SIG-M5 (cell line): ENCODE data around the gene HOPX.
"Not testable (repeated sequence)": the region's sequence is repeated elsewhere in the genome, so short reads cannot be mapped to it uniquely, and the experiment has no call there.

Experiments
- DNase-seq: peaks from one replicate; lab custom pipeline; 2025; lab: John Stamatoyannopoulos, UW

The HOPX gene

GRCh38 chr4:56654238-56654632, 26.9 kb downstream of the HOPX start:
- DNase-seq = no peak

- DNase-seq = no peak
Measured at GRCh38 chr4:56653461-56654237, 27.4 kb downstream of the HOPX start.

GRCh38 chr4:56652196-56652595, 28.9 kb downstream of the HOPX start:
- DNase-seq = no peak

- no peak for DNase-seq
Measured at GRCh38 chr4:56651056-56651350, 30.1 kb downstream of the HOPX start.

- DNase-seq = no peak
Measured at GRCh38 chr4:56650262-56651055, 30.6 kb downstream of the HOPX start.

- no peak for DNase-seq
Measured at GRCh38 chr4:56649445-56650261, 31.4 kb downstream of the HOPX start.

GRCh38 chr4:56648824-56649151, 32.3 kb downstream of the HOPX start:
- DNase-seq = no peak

GRCh38 chr4:56648021-56648823, 32.9 kb downstream of the HOPX start:
- peak; percentile 1 for DNase-seq

- no peak for DNase-seq
Measured at GRCh38 chr4:56646341-56646740, 34.8 kb downstream of the HOPX start.

GRCh38 chr4:56643596-56643995, 37.5 kb downstream of the HOPX start:
- no peak for DNase-seq

- no peak for DNase-seq
Measured at GRCh38 chr4:56641494-56642051, 39.5 kb downstream of the HOPX start.

GRCh38 chr4:56640621-56641493, 40.2 kb downstream of the HOPX start:
- DNase-seq = no peak

- DNase-seq = no peak
Measured at GRCh38 chr4:56637791-56638190, 43.3 kb downstream of the HOPX start.

- no peak for DNase-seq
Measured at GRCh38 chr4:56637154-56637553, 43.9 kb downstream of the HOPX start.

GRCh38 chr4:56634954-56635353, 46.1 kb downstream of the HOPX start:
- not testable (repeated sequence) for DNase-seq

GRCh38 chr4:56633486-56633885, 47.6 kb downstream of the HOPX start:
- DNase-seq = no peak

- no peak for DNase-seq
Measured at GRCh38 chr4:56630876-56631666, 50.0 kb downstream of the HOPX start.

GRCh38 chr4:56628592-56628991, 52.5 kb downstream of the HOPX start:
- no peak for DNase-seq

GRCh38 chr4:56627985-56628384, 53.1 kb downstream of the HOPX start:
- DNase-seq = no peak

GRCh38 chr4:56627375-56627774, 53.7 kb downstream of the HOPX start:
- DNase-seq = no peak
